Parathyroid adenoma (tissue), 2 donors: ENCODE measurements around the gene TOB1.

ENCODE experiments used
- H2AFZ ChIP-seq: fragments of 300-600 bp; sonication (generic); one replicate; pipeline ENCODE4 v1.7.0; 2017; ENCODE audit warnings: antibody characterized with exemption, mild to moderate bottlenecking
- H3K27ac ChIP-seq: fragments of 300-600 bp; sonication (generic); one replicate; pipeline ENCODE4 v1.7.0; 2017
- H3K27me3 ChIP-seq: fragments of 300-600 bp; sonication (generic); one replicate; pipeline ENCODE4 v1.7.0; 2017; ENCODE audit warnings: low read length; ENCODE audit not compliant: control insufficient read depth, insufficient read depth
- H3K36me3 ChIP-seq: fragments of 300-600 bp; sonication (generic); one replicate; pipeline ENCODE4 v1.7.0; 2017; ENCODE audit warnings: low read length; ENCODE audit not compliant: control insufficient read depth, insufficient read depth
- H3K4me1 ChIP-seq: fragments of 300-600 bp; sonication (generic); one replicate; pipeline ENCODE4 v1.7.0; 2017; ENCODE audit warnings: control low read depth
- H3K4me2 ChIP-seq: fragments of 300-600 bp; sonication (generic); one replicate; pipeline ENCODE4 v1.7.0; 2017; ENCODE audit warnings: low read length
- H3K4me3 ChIP-seq: fragments of 300-600 bp; sonication (generic); one replicate; pipeline ENCODE4 v1.7.0; 2017; ENCODE audit warnings: low read depth, low read length
- H3K79me2 ChIP-seq: fragments of 300-600 bp; sonication (generic); one replicate; pipeline ENCODE4 v1.7.0; 2017; ENCODE audit warnings: control low read depth
- H3K9ac ChIP-seq: fragments of 300-600 bp; sonication (generic); one replicate; pipeline ENCODE4 v1.7.0; 2017; ENCODE audit warnings: mild to moderate bottlenecking
- H3K9me3 ChIP-seq: fragments of 300-600 bp; sonication (generic); one replicate; pipeline ENCODE4 v1.7.0; 2017; ENCODE audit warnings: low read length; ENCODE audit not compliant: control insufficient read depth
- TF ChIP-seq, protein P1 (sequence below): fragments of 300-600 bp; sonication (generic); IDR thresholded peaks from one replicate; pipeline ENCODE4 v1.7.0; 2017; ENCODE audit warnings: antibody characterized with exemption, mild to moderate bottlenecking
- donor health status: primary hyperparathyroidism.

Gene TOB1

DNA sequence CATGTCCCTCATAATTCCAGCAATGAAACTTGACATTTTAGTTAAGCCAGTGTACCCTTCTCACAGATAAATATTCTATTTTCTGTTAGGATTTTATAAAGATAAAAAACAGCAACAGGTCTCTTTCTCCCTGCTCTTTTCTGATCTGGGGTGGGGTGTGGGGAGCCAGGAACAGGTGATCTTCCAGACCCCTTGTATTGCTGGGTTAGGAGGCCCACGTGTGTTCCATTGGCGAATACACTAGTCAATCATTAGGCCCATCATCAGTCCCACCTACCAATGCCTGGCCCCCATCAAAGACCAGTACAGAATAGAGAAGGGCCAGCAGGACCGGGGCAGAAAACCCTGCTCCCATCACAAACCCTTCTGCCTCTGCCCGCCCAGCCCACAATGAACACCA lies 40.3 kb upstream of the TOB1 start:
- TF ChIP-seq, protein P1, sequence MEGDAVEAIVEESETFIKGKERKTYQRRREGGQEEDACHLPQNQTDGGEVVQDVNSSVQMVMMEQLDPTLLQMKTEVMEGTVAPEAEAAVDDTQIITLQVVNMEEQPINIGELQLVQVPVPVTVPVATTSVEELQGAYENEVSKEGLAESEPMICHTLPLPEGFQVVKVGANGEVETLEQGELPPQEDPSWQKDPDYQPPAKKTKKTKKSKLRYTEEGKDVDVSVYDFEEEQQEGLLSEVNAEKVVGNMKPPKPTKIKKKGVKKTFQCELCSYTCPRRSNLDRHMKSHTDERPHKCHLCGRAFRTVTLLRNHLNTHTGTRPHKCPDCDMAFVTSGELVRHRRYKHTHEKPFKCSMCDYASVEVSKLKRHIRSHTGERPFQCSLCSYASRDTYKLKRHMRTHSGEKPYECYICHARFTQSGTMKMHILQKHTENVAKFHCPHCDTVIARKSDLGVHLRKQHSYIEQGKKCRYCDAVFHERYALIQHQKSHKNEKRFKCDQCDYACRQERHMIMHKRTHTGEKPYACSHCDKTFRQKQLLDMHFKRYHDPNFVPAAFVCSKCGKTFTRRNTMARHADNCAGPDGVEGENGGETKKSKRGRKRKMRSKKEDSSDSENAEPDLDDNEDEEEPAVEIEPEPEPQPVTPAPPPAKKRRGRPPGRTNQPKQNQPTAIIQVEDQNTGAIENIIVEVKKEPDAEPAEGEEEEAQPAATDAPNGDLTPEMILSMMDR = no peak
- no peak overlapping the region for H2AFZ ChIP-seq
- no peaks in the 10 kb centered on the region for H3K27me3 ChIP-seq
- H3K4me2 ChIP-seq = no peak overlapping the region
- no peak overlapping the region for H3K4me3 ChIP-seq
- peaks cover 78% of the 10 kb centered on the region for H3K4me1 ChIP-seq
- H3K79me2 ChIP-seq = peaks cover 8% of the 10 kb centered on the region
- no peaks in the 10 kb centered on the region for H3K9me3 ChIP-seq
- H3K36me3 ChIP-seq = no peaks in the 10 kb centered on the region
- peak overlapping the region; percentile 94 for H3K27ac ChIP-seq
- H3K9ac ChIP-seq = no peak overlapping the region

DNA sequence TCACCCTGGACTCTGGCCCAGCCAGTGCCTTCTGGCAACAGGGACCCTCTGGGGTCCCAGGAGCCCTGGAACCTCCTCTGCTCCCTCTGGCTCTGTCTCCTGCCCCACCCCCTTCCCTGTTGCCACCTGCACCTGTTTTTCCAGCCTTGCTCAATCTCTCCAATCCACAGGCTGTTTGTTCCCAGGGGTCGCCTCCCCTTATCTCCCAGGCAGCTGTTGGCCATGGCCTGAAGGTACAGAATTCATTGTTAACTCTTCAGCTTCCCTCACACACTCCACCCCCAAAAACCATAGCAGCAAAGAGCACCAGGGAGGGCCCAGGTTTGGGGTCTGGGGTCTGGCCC lies 39.3 kb upstream of the TOB1 start:
- H3K4me2 ChIP-seq = peak overlapping the region; percentile 32
- peaks cover 8% of the 10 kb centered on the region for H3K79me2 ChIP-seq
- no peaks in the 10 kb centered on the region for H3K9me3 ChIP-seq
- H3K9ac ChIP-seq = no peak overlapping the region
- no peak overlapping the region for H3K4me3 ChIP-seq
- peak overlapping the region; percentile 94 for H3K27ac ChIP-seq
- H3K27me3 ChIP-seq = no peaks in the 10 kb centered on the region
- peak overlapping the region; percentile 77 for H2AFZ ChIP-seq
- H3K36me3 ChIP-seq = no peaks in the 10 kb centered on the region
- H3K4me1 ChIP-seq = peaks cover 86% of the 10 kb centered on the region
- TF ChIP-seq, protein P1 = no peak

DNA sequence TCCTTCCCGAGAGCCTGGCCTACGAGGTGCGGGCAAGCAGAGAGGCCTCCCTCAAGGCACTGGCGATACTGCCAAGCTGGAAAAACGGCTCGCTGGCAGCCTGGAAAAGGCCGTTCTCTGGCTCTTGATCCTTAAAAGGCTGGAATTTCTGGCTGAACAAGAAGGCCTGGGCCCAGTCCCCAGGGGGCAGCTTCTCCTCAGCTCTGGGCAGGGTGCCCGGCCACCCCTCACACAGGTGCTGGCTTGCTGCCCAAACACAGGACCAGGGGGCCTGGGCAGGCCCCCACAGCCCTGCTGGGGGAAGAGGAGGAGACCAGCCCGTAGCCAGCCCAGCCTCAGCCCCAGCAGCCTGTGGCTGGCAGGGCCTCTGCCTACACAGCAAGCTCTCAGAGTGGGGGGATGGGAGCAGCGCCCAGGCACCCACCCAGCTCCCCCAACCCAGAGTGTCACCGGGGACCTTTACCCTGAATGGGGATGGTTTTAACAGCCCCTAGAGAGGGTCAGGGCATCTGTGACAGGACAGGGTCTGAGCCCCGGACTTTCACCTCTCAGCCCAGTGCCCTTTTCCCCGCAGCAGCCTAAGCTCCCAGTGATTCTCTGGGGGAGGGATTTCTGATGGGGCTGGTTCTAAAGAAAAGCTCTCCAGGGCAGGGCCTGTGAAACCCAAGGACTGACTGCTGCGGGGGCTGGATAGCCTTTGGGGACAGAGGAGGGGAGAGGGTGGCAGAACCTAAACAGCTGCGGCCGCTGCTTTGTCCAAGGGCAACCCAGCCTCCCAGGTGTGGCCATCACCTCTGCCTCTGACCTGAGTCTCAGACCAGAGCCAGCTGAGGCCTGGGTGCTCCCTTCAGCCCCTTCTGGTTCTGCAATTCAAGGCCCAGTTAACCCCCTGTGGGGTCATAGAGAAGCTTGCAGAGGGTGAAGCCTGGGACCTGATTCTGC lies 38.6 kb upstream of the TOB1 start:
- Histone ChIP-seq H3K27me3 (no peaks in the 10 kb centered on the region), H3K4me1 (peaks cover 85% of the 10 kb centered on the region), H3K9me3 (no peaks in the 10 kb centered on the region)

DNA sequence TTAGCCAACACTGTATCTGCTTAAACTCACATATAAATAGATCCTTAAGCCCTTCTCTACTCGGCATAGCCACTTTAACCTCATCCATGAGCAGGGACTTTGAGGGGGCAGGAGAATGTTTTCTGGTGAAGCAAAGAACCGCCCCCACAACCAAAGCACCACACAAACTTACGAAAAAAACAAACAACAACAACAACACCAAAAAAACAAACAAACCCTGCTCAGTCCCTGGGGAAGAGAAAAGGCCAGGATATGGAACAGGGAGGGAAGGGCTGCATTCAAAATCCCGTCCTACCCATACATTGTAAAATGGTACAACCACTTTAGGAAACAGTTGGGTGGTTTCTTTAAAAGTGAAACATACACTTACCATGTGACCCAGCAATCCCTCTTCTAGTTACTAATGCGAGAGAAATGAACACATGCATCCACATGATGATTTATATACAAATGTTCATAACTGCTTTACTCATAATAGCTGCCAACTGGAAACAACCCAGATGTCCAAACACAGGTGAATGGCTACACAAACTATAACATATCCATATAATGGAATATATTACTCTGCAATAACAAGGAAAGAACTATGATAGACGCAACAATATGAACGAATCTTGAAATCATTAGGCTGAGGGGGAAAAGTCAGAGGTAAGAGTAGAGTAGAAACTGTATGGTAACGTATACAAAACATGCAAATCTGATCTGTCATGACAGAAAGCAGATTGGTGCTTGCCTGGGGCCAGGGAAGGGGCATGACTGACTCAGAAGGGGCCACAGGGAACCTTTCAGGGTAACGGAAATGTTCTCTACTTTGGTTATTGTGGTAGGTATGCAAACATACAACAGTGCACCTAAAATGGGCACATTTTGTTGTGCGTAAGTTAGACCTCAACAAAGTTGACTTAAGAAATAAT lies 37.7 kb upstream of the TOB1 start:
- Histone ChIP-seq H3K27me3 (no peaks in the 10 kb centered on the region), H3K9ac (no peak overlapping the region), H3K9me3 (no peaks in the 10 kb centered on the region), H3K4me2 (no peak overlapping the region), H3K27ac (peak overlapping the region; percentile 94), H2AFZ (peak overlapping the region; percentile 77), H3K36me3 (no peaks in the 10 kb centered on the region), H3K4me1 (peaks cover 86% of the 10 kb centered on the region), H3K4me3 (no peak overlapping the region), H3K79me2 (peaks cover 8% of the 10 kb centered on the region)
- TF ChIP-seq, protein P1 = no peak

More for the DNA sequence above, 38.6 kb upstream of the TOB1 start:
- H3K9ac ChIP-seq = peak overlapping the region; percentile 32
- no peak overlapping the region for H3K4me3 ChIP-seq
- TF ChIP-seq, protein P1 = no peak
- H2AFZ ChIP-seq = peak overlapping the region; percentile 77
- H3K79me2 ChIP-seq = peaks cover 8% of the 10 kb centered on the region
- H3K27ac ChIP-seq = peak overlapping the region; percentile 94
- H3K36me3 ChIP-seq = no peaks in the 10 kb centered on the region
- peak overlapping the region; percentile 32 for H3K4me2 ChIP-seq
